Measurements from ENCODE around the gene CACUL1. TPM values are rescaled to one million over a fixed set of nuclear protein-coding genes. Genes with fewer than 3 reads are reported as not detected.
"Not testable (repeated sequence)": the region's sequence is repeated elsewhere in the genome, so short reads cannot be mapped to it uniquely, and the experiment has no call there.

Gene CACUL1
- total and polyA plus RNA-seq, 2 experiments from 2014 or later = 37.5 to 48.3 TPM

- Histone ChIP-seq H3K9me3 (ENCODE audit: low read depth) (no peaks in the 10 kb centered on the region), H3K4me2 (no peak overlapping the region), H3K79me2 (no peaks in the 10 kb centered on the region), H3K27ac (no peak overlapping the region), H3K4me1 (ENCODE audit: insufficient read depth) (no peaks in the 10 kb centered on the region), H4K20me1 (ENCODE audit: insufficient read depth, poor library complexity, severe bottlenecking) (no peaks in the 10 kb centered on the region), H3K27me3 (no peaks in the 10 kb centered on the region), H2AFZ (no peak overlapping the region), H3K36me3 (replicated peaks; ENCODE audit: insufficient read depth, low read depth) (no peaks in the 10 kb centered on the region), H3K4me3 (no peak overlapping the region), H3K9me2 (replicated peaks; ENCODE audit: insufficient read depth) (no peaks in the 10 kb centered on the region)
- no peak for DNase-seq (ENCODE audit: low spot score)
- WGBS (ENCODE audit: low lambda C conversion rate, missing lambda C conversion rate) = 98% methylated on average over 11 of the region's 11 CpGs
- TF ChIP-seq EZH2phosphoT487 (IDR thresholded peaks at IDR 0.05; ENCODE audit: low read depth, severe bottlenecking, unreplicated experiment) = no peak
- TF ChIP-seq, protein P1, sequence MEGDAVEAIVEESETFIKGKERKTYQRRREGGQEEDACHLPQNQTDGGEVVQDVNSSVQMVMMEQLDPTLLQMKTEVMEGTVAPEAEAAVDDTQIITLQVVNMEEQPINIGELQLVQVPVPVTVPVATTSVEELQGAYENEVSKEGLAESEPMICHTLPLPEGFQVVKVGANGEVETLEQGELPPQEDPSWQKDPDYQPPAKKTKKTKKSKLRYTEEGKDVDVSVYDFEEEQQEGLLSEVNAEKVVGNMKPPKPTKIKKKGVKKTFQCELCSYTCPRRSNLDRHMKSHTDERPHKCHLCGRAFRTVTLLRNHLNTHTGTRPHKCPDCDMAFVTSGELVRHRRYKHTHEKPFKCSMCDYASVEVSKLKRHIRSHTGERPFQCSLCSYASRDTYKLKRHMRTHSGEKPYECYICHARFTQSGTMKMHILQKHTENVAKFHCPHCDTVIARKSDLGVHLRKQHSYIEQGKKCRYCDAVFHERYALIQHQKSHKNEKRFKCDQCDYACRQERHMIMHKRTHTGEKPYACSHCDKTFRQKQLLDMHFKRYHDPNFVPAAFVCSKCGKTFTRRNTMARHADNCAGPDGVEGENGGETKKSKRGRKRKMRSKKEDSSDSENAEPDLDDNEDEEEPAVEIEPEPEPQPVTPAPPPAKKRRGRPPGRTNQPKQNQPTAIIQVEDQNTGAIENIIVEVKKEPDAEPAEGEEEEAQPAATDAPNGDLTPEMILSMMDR (IDR thresholded peaks at IDR 0.05; ENCODE audit: poor library complexity) = no peak
- TF ChIP-seq EZH2 (IDR thresholded peaks at IDR 0.05; ENCODE audit: borderline replicate concordance) = no peak
Measured at GRCh38 chr10:118672766-118673715, 81.7 kb downstream of the CACUL1 start.

GRCh38 chr10:118672153-118672552 lies 82.6 kb downstream of the CACUL1 start:
- H3K79me2 ChIP-seq = no peaks in the 10 kb centered on the region

DNA sequence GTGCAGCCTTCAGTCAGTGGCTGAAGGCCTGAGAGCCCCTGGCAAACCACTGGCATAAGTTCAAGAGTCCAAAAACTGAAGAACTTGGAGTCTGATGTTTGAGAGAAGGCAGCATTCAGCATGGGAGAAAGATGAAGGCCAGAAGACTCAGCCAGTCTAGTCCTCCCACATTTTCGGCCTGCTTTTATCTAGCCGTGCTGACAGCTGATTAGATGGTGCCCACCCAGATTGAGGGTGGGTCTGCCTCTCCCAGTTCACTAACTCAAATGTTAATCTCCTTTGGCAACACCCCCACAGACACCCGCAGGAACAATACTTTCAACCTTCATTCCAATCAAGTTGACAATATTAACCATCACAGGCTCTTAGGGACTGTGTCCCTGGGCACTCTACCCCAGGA lies 83.5 kb downstream of the CACUL1 start:
- H3K27ac ChIP-seq; H3K4me2 ChIP-seq; H3K9me3 ChIP-seq (ENCODE audit: low read depth); H3K9me2 ChIP-seq (replicated peaks; ENCODE audit: insufficient read depth); H3K36me3 ChIP-seq (replicated peaks; ENCODE audit: insufficient read depth, low read depth); H3K27me3 ChIP-seq; H4K20me1 ChIP-seq (ENCODE audit: insufficient read depth, poor library complexity, severe bottlenecking); H3K4me3 ChIP-seq; H3K4me1 ChIP-seq (ENCODE audit: insufficient read depth); H3K79me2 ChIP-seq; DNase-seq (ENCODE audit: low spot score); H2AFZ ChIP-seq: not testable (repeated sequence)
- 66% methylated on average over 3 of the region's 3 CpGs for WGBS (ENCODE audit: low lambda C conversion rate, missing lambda C conversion rate)

More at GRCh38 chr10:118672153-118672552, 82.6 kb downstream of the CACUL1 start:
- Histone ChIP-seq H3K36me3 (replicated peaks; ENCODE audit: insufficient read depth, low read depth) (no peaks in the 10 kb centered on the region), H3K9me3 (ENCODE audit: low read depth) (no peaks in the 10 kb centered on the region), H2AFZ (no peak overlapping the region), H4K20me1 (ENCODE audit: insufficient read depth, poor library complexity, severe bottlenecking) (no peaks in the 10 kb centered on the region), H3K4me2 (no peak overlapping the region), H3K4me3 (no peak overlapping the region), H3K9me2 (replicated peaks; ENCODE audit: insufficient read depth) (no peaks in the 10 kb centered on the region), H3K27me3 (no peaks in the 10 kb centered on the region), H3K4me1 (ENCODE audit: insufficient read depth) (no peaks in the 10 kb centered on the region), H3K27ac (no peak overlapping the region)
- DNase-seq (ENCODE audit: low spot score) = no peak
- TF ChIP-seq, protein P1 (IDR thresholded peaks at IDR 0.05; ENCODE audit: poor library complexity) = no peak
- TF ChIP-seq EZH2 (IDR thresholded peaks at IDR 0.05; ENCODE audit: borderline replicate concordance) (no peak), EZH2phosphoT487 (IDR thresholded peaks at IDR 0.05; ENCODE audit: low read depth, severe bottlenecking, unreplicated experiment) (no peak)
- WGBS (ENCODE audit: low lambda C conversion rate, missing lambda C conversion rate) = 81% methylated on average over 6 of the region's 6 CpGs

DNA sequence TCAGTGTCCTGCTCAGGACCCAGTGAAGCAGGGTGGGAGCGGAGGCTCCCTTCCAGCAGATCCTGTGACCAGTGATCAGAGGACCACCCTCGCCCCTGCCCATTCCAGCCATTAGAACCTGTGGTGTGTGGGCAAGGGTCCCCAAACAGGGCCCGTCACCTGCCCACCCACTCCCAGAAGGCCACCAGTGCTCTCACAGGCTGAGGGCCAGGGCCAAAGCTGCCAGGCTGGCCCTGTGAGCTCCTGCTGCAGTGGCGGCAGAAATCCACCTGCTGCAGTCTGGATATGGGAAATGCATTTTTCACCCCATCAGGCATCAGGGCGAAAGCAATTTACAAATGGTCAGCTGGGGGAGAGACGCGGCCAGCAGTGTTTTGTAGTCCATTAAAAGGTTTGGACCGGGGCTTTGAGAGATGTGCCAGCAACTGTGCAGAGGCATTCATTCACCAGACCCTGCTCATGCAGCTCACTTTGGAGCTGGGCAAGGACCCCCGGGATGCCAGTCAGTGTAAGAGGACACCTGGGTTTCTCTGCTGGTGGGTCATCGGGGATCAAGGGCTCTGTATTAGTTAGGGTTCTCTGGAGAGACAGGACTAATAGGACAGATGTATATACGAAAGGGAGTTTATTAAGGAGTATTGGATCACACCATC lies 84.2 kb downstream of the CACUL1 start:
- Histone ChIP-seq H3K79me2 (no peaks in the 10 kb centered on the region), H3K27me3 (no peaks in the 10 kb centered on the region), H3K4me1 (ENCODE audit: insufficient read depth) (no peaks in the 10 kb centered on the region), H2AFZ (no peak overlapping the region), H3K27ac (no peak overlapping the region), H3K9me2 (replicated peaks; ENCODE audit: insufficient read depth) (no peaks in the 10 kb centered on the region), H3K4me2 (no peak overlapping the region), H3K36me3 (replicated peaks; ENCODE audit: insufficient read depth, low read depth) (no peaks in the 10 kb centered on the region), H3K9me3 (ENCODE audit: low read depth) (no peaks in the 10 kb centered on the region), H3K4me3 (no peak overlapping the region), H4K20me1 (ENCODE audit: insufficient read depth, poor library complexity, severe bottlenecking) (no peaks in the 10 kb centered on the region)
- no peak for DNase-seq (ENCODE audit: low spot score)
- no peak for TF ChIP-seq EZH2 (IDR thresholded peaks at IDR 0.05; ENCODE audit: borderline replicate concordance)
- TF ChIP-seq EZH2phosphoT487 (IDR thresholded peaks at IDR 0.05; ENCODE audit: low read depth, severe bottlenecking, unreplicated experiment) = no peak
- TF ChIP-seq, protein P1 (IDR thresholded peaks at IDR 0.05; ENCODE audit: poor library complexity) = no peak
- 93% methylated on average over 11 of the region's 11 CpGs for WGBS (ENCODE audit: low lambda C conversion rate, missing lambda C conversion rate)

Measured in hepatocyte (in vitro differentiated cells).